SW 1271 (cell line): ENCODE results near the gene ADAMTSL2.

Experiments
- DNase-seq, 2 experiments: peaks; one replicate each; lab custom pipeline; 2025; lab: John Stamatoyannopoulos, UW

The ADAMTSL2 gene

GRCh38 chr9:133606708-133607025, 72.2 kb downstream of the ADAMTSL2 start:
- DNase-seq = no peak

- no peak for DNase-seq
Measured at GRCh38 chr9:133607381-133607780, 72.9 kb downstream of the ADAMTSL2 start.

- DNase-seq = no peak
Measured at GRCh38 chr9:133607976-133608375, 73.5 kb downstream of the ADAMTSL2 start.

- DNase-seq = no peak
Measured at GRCh38 chr9:133608382-133608781, 73.9 kb downstream of the ADAMTSL2 start.

- DNase-seq = no peak
Measured at GRCh38 chr9:133608889-133609288, 74.4 kb downstream of the ADAMTSL2 start.

- no peak for DNase-seq
Measured at GRCh38 chr9:133609311-133610098, 75.0 kb downstream of the ADAMTSL2 start, which contains the start of gene FAM163B. Gene FAM163B (minus strand): TSS chr9:133609389. CDS start chr9:133580223, 29,166 bp downstream.

GRCh38 chr9:133610845-133611244, 76.3 kb downstream of the ADAMTSL2 start:
- no peak for DNase-seq

GRCh38 chr9:133612051-133612450, 77.5 kb downstream of the ADAMTSL2 start:
- no peak for DNase-seq

- DNase-seq = no peak
Measured at GRCh38 chr9:133612816-133613215, 78.3 kb downstream of the ADAMTSL2 start.

GRCh38 chr9:133613432-133613831, 78.9 kb downstream of the ADAMTSL2 start:
- DNase-seq = no peak

- DNase-seq = no peak
Measured at GRCh38 chr9:133614056-133614455, 79.6 kb downstream of the ADAMTSL2 start.

- DNase-seq = no peak
Measured at GRCh38 chr9:133614678-133615077, 80.2 kb downstream of the ADAMTSL2 start.

GRCh38 chr9:133615186-133615585, 80.7 kb downstream of the ADAMTSL2 start:
- no peak for DNase-seq

GRCh38 chr9:133615606-133616188, 81.2 kb downstream of the ADAMTSL2 start:
- no peak for DNase-seq

GRCh38 chr9:133616643-133617405, 82.3 kb downstream of the ADAMTSL2 start:
- no peak for DNase-seq

GRCh38 chr9:133618726-133619125, 84.2 kb downstream of the ADAMTSL2 start:
- no peak for DNase-seq

GRCh38 chr9:133619791-133620190, 85.3 kb downstream of the ADAMTSL2 start:
- no peak for DNase-seq

- no peak for DNase-seq
Measured at GRCh38 chr9:133621725-133622267, 87.3 kb downstream of the ADAMTSL2 start.

- DNase-seq = no peak
Measured at GRCh38 chr9:133622555-133622954, 88.1 kb downstream of the ADAMTSL2 start.
